Measurements from ENCODE around the gene C10orf53.

GRCh38 chr10:49644035-49644646, 35.3 kb upstream of the C10orf53 start:
- TF ChIP-seq POLR2AphosphoS5 (IDR thresholded peaks at IDR 0.05; ENCODE audit: borderline replicate concordance, low read depth, low read length) (no peak), EZH2 (IDR thresholded peaks at IDR 0.05) (no peak), FOXP2 (optimal IDR thresholded peaks at IDR 0.05; ENCODE audit: control extremely low read depth, extremely low read length, insufficient read depth) (no peak)
